AG08395 (cell line): Measurements from ENCODE around the gene ATP8B3.

ENCODE experiments used
- DNase-seq: peaks from one replicate; pipeline ENCODE4 v3.0.0; 2012; ENCODE audit warnings: mixed read lengths, low spot score

Gene ATP8B3

DNA sequence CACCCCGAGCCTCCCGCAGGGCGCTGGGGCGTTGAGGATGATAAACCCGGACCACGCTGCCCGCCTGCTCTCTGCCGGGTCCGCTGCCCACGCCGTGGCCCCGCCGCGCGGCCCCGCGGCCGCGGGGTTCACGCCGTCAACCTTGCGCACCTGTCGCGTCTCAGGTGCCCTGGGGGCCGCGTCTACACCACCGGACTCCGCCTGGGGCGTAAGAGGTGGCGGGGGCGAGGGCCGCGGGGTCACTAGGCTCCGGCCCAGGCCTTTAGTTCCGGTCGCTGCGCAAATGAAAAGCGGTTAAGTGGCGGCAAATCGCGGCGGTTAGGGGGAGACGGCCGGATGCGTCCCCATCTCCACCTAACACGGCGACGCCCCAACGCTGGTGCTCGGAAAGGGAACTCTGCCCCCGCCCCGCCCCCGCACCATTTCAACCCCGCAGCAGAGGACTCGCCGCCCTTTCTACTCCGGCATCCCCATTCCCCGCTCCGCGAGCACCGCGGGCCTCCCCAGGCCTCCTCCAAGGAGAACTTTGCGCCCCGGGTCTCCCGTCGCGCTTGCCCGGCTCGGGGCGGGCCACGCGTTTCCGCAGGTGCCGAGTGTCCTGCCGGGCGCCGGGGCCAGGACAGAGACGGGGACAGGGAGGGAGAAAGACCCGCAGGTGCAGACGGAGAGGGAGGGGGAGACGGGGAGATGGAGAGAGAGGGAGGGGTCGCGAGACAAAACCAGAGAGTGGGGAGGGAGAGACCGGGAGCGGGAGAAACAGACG lies 54.4 kb downstream of the ATP8B3 start:
- no peak for DNase-seq

DNA sequence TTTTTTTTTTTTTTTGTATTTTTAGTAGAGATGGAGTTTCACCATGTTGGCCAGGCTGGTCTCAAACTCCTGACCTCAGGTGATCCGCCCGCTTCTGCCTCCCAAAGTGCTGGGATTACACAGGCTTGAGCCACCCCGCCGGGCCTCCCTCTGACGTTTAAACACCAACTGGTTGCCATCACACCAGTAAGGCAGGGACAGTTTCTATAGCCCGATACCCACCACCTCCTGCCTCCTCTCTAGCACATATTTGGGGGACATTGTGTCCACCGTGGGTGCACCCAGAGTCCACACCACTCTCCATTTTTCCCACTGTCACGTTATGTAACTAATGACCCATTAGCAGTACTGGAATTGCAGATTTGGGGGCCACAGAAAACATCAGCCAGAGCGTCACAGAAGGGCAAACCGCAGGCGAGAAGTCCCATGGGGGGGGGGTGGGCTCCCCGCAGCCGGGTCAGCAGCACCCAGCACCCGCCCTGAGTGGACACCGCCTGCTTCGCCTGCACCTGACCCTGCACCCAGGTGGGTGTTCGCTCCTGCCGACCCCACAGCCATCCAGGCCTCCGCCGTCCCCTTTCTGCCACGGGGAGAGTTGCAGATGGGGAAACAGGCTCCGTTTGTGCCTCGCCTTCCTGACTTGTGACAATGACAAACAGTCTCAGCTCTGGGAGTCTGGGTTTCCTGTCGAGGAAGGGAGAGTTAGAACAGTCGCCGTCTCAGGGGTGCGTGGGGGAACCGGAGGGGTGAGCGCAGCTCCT lies 55.2 kb downstream of the ATP8B3 start:
- DNase-seq: no peak

DNA sequence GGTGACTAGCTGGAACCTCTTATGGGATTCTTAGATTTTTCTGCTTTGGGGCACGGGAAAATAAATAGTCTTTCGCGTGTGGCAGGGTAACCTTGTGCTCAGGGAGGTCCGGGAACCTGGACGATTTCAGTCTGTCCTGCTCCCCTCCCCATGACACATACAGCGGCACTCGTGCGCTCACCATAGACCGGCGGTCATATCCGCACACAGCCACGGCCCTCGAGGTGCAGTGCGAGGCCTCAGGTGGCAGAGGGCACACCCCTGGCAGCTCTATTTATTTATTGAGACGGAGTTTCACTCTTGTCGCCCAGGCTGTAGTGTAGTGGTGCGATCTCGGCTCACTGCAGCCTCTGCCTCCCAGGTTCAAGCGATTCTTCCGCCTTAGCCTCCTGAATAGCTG lies 55.8 kb downstream of the ATP8B3 start:
- DNase-seq: no peak

DNA sequence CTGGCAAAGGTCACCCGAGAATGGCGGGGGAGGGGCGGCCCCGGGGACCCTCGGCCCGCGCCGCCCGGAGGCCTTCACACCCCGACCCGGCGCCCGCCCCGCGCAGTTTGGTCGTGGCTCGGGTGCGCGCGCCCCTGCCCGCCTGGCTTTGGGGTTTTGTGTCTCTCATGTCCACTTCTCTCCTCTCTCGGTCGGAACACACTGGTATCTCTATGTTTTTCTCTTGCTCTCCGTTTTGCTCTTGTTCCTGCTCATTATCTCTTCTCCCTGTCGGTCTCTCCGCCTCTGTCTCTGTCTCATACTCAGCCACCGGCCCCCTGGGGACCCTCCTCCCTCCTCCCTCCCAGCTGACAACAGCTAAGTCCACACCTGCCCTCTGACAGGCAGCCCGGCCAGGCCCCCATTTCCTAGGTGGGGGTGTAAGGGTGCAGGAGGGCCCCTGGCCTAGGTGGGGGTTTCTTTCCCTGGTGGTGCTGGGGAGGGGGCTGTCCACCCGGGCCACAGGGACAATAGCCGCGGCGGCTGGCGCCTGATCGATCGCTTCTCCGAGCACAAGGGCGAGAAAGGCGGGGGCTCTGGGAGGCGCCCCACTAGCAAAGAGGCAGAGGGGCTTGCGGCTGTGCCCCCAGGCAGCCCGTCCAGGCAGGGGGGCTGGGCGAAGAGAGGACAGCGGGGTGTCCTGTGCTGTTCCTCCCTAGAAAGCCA lies 56.5 kb downstream of the ATP8B3 start:
- DNase-seq: no peak

DNA sequence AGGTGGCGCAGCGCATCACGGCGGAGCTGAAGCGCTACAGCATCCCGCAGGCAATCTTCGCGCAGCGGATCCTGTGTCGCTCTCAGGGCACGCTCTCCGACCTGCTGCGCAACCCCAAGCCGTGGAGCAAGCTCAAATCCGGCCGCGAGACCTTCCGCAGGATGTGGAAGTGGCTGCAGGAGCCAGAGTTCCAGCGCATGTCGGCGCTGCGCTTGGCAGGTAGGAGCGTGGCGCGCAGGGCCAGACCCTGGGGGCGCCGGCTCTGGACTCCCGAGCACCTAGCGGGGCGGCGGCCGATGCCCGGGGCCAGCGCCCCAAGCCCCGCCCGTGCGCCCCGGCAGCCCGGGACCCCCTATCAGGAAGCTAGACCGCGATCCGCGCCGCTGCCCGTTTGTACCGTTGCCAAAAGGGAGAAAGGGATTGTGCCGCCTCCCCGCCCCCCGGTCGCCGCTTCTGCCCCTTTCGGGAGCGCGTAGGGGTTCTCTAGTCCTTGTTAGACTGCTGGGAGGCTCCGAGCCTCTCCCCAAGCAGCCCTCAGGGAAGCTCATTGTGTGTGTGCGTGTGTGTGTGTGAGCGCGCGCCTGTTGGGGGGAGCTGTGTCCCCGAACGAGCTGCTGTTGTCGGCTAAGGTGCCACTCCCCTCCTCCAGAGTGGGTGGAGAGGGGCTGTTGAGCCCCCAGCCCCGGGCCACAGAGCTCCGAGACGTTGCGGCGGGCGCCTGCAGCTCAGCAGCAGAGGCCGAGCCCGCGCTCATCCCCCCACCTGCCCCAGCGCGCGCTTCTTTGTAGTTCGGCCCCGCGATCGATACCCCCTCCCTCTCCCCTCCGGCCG lies 57.2 kb downstream of the ATP8B3 start:
- DNase-seq: no peak

DNA sequence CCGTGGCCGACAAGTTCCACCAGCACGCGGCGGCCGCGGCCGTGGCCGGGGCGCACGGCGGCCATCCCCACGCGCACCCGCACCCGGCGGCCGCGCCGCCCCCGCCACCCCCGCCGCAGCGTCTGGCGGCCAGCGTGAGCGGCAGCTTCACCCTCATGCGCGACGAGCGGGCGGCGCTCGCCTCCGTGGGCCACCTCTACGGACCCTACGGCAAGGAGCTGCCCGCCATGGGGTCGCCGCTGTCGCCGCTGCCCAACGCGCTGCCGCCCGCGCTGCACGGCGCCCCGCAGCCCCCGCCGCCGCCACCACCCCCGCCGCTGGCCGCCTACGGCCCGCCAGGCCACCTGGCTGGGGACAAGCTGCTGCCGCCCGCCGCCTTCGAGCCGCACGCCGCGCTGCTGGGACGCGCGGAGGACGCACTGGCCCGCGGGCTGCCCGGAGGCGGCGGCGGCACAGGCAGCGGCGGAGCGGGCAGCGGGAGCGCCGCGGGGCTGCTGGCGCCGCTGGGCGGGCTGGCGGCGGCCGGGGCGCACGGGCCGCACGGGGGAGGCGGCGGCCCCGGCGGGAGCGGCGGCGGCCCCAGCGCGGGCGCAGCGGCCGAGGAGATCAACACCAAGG lies 57.9 kb downstream of the ATP8B3 start:
- no peak for DNase-seq

DNA sequence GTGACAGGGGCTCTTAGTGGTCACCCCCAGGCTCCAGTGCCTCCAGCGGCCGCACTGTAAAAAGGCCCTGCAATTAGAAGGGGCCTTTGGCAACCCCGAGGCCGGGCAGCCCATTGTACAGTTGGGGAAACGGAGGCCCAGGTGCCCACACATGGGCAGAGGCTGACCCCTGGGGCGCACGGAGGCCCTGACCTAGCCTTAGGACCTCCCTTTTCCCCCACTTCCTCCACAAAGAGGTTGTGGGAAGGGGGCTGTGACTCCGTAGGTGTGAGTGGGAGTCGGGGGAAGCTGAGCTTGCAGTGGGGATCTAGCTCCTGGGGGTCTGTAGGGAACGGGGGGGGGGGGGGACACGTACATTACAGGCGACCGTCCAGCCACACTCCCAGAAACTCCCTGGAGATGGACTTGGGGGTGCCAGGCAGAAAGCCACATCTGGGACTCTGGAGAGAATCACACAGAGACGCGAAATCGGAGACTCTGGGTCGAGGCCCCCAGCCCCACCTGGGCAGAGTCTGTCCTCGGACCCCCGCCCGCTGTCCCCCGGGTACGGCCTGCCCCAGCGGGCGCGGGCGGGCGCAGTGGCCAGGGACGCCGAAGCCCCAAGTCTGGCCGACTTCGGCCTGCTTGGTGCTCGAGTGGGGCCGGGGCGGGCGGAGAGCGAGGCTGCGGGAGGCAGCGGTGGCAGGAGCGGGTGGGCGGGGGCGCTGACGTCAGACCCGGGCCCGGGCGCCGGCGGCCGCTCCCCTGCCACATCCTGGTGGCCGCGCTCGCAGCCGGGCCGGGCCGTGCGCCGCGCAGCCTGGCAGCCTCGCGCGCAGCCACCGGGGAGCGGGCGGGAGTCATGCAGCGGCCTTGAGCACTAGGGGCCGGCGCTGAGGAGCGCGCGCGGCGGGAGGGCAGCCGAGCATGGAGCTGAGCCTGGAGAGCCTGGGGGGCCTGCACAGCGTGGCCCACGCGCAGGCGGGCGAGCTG lies 59.0 kb downstream of the ATP8B3 start, which contains the start of gene ONECUT3:
TSS of gene ONECUT3 (plus strand) at position 750 of the 972 bp plus-strand sequence. CDS start at position 907, 157 bp downstream.
- no peak for DNase-seq

DNA sequence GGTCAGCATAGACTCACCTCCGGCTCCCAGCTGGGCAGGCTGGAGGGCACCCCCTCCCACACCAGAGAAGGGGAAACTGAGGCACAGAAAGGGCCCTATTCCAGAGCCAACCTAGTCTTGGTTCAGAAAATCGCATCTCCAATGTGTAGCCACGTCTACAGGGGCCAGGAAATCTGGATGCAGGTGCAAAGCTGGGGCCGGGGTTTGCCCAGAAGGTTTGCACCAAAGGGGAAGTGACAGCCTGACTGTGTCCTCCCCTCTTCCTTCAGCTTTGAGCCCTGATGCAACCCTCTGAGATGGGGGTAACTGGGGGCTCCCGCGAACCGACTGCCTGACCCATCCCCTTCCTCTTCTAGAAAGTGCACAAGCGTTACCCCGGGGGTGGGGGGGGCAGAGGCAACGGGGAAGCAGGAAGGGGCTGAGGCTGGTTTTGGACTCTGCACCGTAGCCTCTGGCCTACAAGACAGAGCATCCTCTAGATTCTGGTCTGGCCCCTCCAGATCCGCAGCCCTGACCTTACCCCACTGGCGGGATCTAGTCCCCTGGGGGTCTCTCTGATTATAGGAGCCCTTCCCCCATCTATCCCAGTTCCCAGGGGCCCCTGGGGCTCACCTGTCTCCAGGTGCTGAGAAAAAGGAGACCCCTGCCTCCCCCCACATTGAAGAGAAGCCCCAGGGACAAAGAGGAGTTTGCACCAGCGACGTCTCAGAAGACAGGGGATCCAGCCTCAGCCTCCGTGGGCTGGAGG lies 59.9 kb downstream of the ATP8B3 start:
- DNase-seq: no peak

DNA sequence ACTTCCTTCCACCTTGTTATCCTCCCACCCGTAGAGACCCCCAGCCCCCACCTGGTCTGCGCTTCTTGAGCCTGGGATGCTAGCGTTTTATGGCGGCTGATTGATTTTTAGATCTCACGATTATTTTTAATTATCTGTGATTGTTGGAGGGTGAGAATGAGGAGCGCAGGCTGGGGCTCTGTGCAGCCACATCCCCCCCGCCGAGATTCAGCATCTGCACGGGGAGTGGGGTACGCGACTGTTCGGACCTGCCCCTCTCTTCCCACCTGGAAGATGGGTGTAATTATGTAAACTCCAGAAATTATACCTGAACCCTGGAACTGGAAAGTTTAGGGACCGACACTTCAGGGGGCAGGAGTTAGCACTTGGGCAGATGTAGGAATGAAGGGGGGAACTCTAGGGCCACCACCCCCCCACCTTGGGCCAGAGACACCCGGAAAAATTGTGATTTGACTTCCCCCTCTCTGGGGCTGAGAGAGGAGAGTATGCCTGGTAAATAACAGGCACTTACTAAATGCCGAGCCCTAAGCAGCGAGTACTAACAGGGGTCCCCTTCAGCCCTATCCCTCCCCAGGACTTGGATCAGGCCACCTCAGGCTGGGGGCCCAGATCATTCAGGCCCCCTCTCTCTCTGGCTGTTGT lies 60.6 kb downstream of the ATP8B3 start:
- DNase-seq: no peak

DNA sequence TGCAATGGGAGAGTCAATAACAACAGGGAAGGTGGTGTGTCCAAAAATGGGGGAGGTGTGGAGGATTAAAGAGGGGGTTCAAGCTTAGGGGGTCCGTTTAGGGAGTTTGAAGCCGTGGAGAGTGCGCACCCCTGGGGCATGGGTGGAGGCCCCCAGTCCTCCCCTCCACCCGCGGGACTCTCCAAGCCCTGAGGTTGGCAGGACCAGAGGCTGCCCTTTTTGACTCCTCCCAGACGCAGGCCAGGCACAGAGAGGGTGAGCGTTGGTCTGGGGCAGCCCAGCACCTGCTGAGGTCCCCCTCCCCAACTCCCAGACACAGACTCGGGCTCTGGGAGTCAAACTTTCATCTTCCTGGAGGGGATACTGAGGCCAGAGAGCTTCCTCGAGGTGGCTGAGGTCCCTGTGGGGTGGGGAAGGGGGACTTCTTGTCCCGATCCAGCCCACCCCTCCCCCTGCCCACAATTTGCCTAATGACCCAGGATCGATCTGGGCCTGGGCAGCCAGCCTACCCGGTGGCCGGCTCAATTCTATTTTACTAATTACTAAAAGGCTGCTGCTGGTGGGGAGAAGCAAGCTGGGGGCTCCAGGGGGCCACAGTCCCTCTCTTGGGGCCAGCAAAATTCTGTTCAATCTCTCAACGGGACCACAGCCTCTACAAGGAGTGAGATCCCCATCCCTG lies 61.6 kb downstream of the ATP8B3 start:
- no peak for DNase-seq

DNA sequence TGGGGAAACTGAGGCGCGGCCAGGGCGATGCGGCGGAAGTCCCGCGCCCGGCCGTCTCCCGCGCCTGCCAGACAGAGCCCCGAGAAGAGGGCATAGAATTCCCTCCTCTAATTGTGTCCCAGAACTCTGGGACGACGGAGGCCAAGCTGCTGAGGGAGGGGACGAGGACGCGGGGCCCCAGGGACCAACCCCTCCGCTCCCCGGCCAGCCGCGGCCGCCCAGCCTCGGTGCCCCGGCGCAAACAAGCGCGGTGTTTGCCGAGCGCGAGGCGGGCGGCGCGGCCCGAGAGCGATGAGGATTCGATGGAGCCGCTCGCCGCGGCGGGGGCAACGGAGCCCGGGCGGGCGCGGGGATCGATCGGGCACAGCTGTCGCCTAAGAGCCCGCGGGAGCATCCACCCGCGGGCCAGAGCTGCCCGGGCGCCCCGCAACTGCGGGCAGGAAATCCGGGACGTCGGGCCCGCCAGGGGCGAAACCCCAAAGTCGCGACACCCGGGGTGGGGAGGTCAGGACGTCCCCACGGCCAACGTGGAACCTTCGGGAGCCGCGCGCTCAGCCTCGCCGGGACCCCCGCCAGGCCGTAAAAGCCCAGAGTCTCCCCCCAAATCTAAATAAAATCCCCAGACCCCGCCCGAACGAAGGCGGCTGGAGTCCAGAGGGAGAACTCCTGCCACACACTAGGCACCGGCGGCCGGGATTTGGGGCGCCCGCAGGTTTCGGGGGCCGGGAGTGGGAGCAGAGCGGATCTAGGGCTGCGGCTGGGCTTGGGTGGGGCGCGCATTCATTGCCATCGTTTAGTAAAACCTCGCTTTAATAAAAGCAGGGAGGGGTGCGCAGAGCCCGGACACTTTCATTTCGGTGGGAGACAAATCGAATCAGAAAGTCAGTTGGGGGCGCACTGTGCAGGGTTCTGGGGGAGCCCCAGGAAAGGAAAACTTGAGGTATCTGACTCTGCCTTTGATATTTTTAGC lies 62.4 kb downstream of the ATP8B3 start:
- DNase-seq: no peak

DNA sequence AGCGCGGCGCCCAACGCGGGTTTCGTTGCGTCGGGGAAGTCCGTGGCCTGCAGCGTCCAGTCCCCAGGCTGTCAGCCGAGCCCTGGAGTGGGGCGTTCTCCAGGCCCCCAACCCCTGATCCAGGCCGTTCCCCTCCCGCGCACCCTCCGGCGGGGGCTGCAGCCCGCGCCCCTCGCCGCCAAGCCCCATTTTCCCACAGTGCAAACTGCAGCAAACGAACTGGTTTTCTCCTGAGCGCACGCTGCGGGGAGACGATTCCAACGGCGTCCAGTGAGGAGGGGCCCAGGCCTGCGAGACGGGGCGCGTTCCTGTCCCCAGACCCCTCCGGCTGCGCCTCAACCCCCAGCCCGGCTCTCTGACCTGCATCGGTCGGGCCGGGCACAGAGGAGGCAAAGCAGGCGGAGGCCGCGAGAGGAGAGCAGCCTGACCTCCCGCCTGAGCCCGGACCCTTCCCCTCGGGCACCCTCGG lies 63.2 kb downstream of the ATP8B3 start:
- DNase-seq: no peak

DNA sequence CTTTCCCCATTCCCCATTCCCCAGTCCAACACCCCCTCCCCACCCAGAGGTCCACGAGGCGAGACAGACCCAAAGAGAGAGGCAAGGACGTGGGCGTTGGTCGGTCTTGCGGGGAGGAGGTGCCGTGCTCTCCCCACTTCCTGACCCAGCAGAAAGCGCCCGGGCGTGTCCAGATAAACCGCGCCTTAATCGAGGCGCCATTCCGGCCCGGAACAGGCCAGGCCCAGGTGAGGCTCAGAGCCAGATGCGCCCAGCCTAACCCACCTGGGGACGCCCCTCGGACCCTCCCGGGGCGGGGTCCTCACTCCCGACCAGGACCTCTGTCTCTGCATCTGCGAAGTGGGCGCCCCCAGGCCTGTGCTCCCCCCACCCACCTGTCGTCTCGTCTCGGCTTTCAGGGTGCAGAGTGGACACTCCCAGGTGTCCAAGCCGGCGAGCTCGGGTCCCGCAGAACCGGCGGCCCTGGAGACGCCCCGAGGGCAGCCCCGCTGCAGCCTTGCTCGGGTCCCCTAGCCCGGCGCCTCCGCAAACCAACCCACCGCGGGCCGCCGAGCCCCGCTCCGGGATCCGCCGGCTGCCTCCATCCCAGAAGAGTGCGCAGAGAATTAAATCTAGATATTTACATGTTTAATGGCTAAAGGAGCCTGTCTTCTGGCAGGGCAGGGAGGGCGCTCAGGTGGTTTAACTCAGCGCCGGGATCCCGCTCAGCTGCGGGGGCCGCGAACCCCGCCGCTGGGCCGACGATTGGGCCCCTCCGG lies 63.8 kb downstream of the ATP8B3 start:
- no peak for DNase-seq

DNA sequence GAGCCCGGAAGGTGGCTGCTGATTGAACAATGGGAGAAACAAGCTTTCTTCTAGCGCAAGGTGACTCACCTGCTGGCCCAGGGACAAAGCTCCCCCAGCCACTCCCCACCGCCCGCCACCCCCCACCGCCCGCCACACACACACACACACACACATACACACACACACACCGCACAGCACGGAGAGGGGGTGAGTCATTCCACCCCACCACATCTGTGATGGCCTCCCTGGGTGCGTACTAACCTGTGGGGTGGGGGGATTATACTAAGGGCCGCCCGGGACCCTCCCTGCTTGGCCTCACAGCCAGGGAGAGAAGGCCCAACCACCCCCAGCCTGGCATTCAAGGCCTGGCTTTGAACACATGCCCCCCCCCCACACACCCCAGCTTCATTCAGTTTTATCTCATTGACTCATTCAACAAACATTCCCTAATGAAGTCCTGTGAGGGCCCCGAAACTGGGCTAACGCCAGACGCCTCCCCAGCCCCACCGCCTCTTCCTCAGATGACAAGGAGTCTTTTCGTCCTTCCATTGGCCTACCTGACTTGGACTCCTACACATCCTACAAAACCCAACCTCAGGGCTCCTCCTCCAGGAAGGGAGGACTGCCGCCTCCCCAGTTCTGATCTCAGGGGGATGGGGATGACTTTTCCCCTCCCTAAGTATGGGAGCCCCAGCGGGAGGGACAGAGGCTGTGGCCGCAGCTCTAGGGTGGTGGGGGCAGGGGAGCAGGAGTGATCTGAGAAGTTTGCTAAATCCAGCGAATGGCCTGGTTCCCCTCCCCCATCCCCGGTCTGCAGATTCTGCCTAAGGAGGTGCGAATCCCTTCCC lies 64.6 kb downstream of the ATP8B3 start:
- DNase-seq: peak; percentile 84
